GM18526 (cell line): ENCODE results near the gene GPC6.

Experiments
- POLR2A ChIP-seq: IDR thresholded peaks from 3 replicates; pipeline ENCODE4 v1.6.1; 2011; ENCODE audit not compliant: insufficient read length; ENCODE audit errors: extremely low read depth

GPC6 gene

DNA sequence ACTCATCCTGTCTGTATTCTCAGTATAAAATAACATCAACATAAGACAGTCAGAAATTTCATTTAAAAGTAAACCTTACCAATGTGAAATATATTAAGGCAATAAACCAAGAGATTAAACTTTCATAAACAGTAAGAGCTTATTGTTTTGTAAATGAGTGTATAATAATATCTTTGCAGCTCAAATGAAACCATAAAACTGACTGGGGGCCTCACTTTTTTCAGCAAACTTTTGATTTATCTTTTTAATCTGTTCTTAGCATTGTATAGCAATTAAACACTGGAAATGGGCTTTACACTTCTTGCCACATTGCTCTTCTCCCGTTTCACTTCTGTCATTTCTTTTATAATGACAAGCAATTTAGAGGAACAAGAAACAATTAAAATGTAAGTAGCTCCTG, 580.3 kb downstream of the GPC6 start:
- TF ChIP-seq POLR2A, result no peak

DNA sequence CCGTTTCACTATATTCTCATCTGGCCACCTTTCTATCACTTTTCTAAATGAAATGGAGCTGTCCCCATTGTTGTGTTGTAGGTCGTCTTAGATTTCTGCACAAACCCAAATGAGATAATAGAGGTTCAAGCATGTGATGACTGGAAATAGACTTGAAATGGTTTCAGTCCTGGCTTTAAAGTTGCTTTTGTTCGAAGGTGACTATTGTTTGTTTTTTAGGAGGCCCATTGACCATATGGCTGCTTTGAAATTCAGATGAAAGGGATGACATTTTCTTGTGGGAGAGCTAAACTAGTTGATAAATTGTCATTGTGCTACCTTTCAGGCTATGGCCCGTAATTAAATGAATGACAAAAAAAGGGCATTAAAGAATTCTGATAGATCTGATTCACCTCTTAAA, 583.7 kb downstream of the GPC6 start:
- no peak for TF ChIP-seq POLR2A

GRCh38 chr13:93811071-93811737, 584.6 kb downstream of the GPC6 start:
- no peak for TF ChIP-seq POLR2A

- TF ChIP-seq POLR2A, result no peak
Measured at GRCh38 chr13:93811738-93812112, 585.1 kb downstream of the GPC6 start.

DNA sequence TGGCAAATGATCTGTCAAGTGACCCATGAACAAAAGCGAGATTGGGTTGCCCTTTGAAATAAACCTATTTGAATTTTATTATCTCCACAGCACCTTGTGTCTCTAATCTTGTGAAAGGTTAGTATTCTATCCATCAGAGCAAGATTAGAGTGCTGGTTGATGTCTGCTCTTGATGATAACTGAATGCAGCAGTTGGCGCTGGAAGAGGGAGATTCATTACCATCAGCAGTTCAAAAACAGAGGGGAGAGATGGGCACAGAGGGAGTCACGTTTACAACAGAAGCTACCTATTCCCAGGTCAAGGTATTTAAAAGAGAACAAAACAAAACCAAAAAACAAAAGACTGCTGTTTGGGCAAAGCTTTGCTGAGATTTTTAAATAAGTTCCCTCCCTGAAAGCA, 588.1 kb downstream of the GPC6 start:
- TF ChIP-seq POLR2A, result no peak

- no peak for TF ChIP-seq POLR2A
Measured at GRCh38 chr13:93818345-93818744, 591.7 kb downstream of the GPC6 start.

DNA sequence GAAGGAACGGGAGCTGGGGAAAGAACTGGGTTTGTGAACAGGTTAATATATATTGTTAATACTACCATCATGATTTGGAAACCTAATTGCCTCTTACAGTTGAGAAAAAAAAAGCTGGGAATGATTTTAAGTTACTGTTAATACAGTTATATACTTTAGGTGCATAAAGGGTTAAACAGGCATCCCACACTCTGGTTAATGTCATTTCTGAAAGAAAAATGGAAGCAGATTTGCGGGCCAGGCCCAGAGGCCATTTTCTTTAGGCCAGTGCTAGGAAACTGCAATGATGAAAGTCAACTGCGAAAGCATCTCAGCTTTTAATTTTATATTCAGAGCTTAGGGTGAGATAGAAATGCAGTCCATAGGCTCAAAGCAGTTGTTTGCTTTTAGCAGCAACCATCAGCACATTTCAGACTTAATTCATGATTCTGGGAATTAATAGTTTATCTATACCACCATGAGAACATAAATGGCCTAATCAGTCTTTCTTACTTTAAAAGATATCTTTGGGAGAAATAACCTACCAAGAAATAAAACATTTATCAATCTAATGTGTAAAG, 592.8 kb downstream of the GPC6 start:
- no peak for TF ChIP-seq POLR2A

DNA sequence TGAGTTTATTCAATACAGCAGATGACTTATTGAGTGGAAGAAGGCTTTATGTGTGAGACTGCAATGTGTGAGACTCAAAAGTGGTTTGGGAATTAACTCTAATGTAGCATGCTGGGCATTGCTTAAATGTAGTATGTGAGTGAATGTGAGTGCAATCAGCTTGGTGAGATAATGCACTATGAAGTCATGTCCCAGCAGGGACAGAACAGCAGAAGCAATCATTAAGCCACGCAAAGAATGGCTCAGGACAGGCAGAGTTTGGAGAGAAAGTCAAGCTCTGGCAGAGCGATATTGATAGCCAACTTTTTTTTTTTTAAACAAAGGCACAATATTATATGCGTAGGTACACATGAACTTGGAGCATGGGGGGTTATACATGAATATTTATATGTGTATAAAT, 597.7 kb downstream of the GPC6 start:
- TF ChIP-seq POLR2A, result no peak

GRCh38 chr13:93834051-93834450, 607.4 kb downstream of the GPC6 start:
- TF ChIP-seq POLR2A, result no peak

DNA sequence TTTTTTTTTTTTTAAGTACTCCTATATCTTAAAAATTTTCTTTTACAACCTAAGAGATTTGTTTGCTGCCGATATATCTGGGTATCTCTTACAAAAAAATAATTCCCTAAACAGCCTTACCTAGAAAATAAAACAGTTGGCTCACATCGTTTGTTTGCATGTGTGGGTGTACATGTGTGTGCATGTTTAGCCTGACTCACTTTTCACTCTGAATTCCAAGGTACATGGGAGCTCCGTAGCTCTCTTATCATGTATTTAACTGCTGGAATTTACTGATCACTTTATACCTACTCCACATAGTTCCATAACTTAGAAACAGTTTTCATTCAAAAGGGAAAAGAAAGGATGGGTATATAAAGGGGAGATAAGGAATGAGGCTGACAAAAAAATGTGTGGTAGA, 616.5 kb downstream of the GPC6 start:
- no peak for TF ChIP-seq POLR2A

GRCh38 chr13:93847162-93847561, 620.6 kb downstream of the GPC6 start:
- no peak for TF ChIP-seq POLR2A

- no peak for TF ChIP-seq POLR2A
Measured at GRCh38 chr13:93848247-93848646, 621.6 kb downstream of the GPC6 start.

DNA sequence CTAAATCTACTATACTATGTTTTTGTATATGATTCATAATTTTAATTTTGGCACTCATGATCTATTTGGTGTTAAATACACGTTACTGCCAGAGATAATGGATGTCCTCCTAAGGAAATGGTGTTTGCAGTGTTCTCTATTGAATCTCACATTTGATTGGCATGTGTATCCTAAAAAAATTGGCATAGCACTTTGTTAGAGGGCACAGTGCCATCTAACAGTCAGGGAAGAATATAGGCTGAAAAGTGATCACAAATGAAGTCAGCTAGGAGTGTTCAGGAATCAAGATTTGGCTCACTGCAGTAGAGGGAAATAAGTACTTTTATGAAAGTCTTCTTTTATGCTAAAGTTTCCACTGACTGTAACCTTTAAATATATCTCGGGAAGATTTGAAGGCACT, 624.6 kb downstream of the GPC6 start:
- no peak for TF ChIP-seq POLR2A

GRCh38 chr13:93853912-93854311, 627.3 kb downstream of the GPC6 start:
- TF ChIP-seq POLR2A, result no peak

GRCh38 chr13:93857126-93857525, 630.5 kb downstream of the GPC6 start:
- no peak for TF ChIP-seq POLR2A

- no peak for TF ChIP-seq POLR2A
Measured at GRCh38 chr13:93859716-93860115, 633.1 kb downstream of the GPC6 start.

- TF ChIP-seq POLR2A, result no peak
Measured at GRCh38 chr13:93861818-93862217, 635.2 kb downstream of the GPC6 start.
